HG03097 (cell line): ENCODE measurements around the gene MAPK10.
"Not testable (repeated sequence)": the region's sequence is repeated elsewhere in the genome, so short reads cannot be mapped to it uniquely, and the experiment has no call there.

Experiments used
- ATAC-seq: cut with Tn5 transposase; IDR thresholded peaks from one replicate; pipeline ENCODE4 v1.9.1; 2021; ENCODE audit not compliant: unreplicated experiment, low FRiP score

MAPK10 gene

GRCh38 chr4:86218746-86219473, 140.9 kb downstream of the MAPK10 start:
- no peak for ATAC-seq

- ATAC-seq: no peak
Measured at GRCh38 chr4:86203176-86203575, 156.7 kb downstream of the MAPK10 start.

GRCh38 chr4:86185659-86186058, 174.2 kb downstream of the MAPK10 start:
- ATAC-seq: no peak

- ATAC-seq: no peak
Measured at GRCh38 chr4:86184901-86185285, 175.0 kb downstream of the MAPK10 start.

DNA sequence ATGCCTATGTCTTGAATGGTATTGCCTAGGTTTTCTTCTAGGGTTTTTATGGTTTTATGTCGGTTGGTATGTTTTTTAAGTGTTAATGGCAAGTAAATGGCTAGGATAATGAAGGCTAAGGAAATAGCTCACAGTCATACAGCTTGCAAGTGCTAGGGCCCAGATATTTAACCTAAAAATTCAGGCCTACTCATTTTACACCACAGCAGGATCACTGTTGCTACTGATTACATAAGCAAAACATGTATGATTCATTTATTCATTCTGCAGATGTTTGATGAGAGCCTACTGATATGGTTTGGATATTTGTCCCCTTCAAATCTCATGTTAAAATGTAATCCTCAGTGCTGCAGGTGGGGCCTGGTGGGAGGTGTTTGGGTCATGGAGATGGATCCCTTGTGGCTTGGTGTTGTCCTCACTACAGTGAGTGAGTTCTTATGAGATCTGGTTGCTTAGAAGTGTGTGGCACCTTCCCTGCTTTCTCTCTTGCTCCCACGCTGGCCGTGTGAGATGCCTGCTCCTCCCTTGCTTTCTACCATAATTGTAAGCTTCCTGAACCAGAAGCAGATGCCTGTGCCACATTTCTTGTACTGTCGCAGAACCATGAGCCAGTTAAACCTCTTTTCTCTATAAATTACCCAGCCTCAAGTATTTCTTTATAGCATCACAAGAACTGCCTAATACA, 175.5 kb downstream of the MAPK10 start:
- ATAC-seq: no peak

DNA sequence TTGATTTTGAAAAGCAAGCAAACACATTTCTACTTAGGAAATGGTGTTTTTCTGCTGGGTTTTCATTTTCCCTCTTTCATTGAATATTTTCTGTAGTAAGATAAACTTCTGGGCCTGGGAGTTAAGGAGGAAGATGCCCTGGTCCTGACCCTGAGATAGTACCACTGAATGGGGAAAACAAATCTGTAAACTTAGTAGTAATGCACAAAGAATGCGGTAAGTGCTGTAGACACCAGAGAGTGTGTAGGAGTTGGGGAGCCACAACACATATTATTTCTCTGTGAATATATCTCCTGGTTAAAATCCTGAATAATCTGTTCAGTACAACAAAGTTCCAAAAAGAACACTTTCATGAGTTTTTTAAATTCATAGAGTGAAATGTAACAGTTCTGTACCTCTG, 178.3 kb downstream of the MAPK10 start:
- ATAC-seq: no peak

- no peak for ATAC-seq
Measured at GRCh38 chr4:86178211-86178610, 181.6 kb downstream of the MAPK10 start.

GRCh38 chr4:86174506-86174905, 185.3 kb downstream of the MAPK10 start:
- no peak for ATAC-seq

DNA sequence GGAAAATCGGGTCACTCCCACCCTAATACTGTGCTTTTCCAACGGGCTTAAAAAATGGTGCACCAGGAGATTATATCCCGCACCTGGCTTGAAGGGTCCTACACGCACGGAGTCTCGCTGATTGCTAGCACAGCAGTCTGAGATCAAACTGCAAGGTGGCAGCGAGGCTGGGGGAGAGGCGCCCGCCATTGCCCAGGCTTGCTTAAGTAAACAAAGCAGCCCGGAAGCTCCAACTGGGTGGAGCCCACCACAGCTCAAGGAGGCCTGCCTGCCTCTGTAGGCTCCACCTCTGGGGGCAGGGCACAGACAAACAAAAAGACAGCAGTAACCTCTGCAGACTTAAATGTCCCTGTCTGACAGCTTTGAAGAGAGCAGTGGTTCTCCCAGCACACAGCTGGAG, 191.5 kb downstream of the MAPK10 start:
- not testable (repeated sequence) for ATAC-seq

DNA sequence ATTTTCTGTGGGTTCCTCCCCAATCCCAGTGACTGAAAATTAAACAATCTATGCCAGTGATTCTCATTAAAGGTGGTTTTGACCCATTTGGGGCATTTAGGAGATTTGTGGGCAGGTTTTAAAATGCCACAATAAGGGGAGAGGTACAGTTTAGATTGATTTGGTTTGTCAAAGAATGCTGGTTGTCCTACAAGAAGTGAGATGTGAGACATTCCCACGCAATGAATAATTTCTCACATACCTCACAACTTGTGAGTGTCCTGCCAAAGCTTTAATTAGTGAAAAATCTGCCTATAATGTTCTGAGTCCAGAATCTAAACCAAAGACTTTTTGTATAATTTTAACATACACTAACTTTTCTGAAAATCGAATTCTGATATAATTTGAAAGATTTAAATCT, 199.4 kb downstream of the MAPK10 start:
- no peak for ATAC-seq

- no peak for ATAC-seq
Measured at GRCh38 chr4:86159216-86159615, 200.6 kb downstream of the MAPK10 start.

DNA sequence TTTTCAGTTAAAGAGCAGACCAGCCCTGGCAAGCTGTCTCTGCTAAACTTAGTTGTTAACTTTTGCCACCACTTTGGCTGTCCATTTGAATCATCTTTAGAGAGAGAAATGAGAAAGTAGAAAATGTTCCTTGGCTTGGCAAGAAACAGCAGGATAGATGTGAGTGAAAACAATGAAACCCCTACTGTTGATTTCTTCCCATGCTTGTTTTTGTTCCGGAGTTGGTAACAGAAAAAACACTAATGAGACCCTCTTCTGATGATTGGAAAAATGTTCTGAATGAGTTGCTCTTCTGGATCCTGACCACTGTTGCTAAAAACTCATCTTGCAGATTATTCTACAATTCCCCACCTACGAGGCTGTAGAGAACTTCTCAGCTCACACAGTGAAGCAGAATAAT, 203.3 kb downstream of the MAPK10 start:
- no peak for ATAC-seq

- no peak for ATAC-seq
Measured at GRCh38 chr4:86155766-86156165, 204.1 kb downstream of the MAPK10 start.

DNA sequence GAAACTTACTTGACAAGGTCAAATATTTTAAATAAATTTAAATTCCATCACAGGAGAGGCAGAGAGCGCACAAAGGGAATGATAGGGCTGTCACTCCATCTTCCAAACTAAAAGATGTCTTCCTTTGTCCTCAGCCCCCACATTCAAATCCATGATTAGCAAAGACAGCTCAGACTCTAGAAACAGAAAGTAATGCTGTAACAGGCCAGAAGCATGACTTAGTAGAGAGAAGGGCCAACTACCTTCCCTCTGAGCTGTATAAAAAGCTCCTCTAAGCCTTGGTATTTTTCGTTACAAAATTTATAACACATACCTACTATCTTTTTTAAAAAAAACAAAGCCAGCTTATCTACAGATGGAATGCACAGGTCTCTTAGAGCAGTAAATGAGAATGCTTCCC, 207.4 kb downstream of the MAPK10 start:
- ATAC-seq: no peak

GRCh38 chr4:86151196-86151595, 208.7 kb downstream of the MAPK10 start:
- no peak for ATAC-seq

GRCh38 chr4:86141161-86141560, 218.7 kb downstream of the MAPK10 start:
- no peak for ATAC-seq

DNA sequence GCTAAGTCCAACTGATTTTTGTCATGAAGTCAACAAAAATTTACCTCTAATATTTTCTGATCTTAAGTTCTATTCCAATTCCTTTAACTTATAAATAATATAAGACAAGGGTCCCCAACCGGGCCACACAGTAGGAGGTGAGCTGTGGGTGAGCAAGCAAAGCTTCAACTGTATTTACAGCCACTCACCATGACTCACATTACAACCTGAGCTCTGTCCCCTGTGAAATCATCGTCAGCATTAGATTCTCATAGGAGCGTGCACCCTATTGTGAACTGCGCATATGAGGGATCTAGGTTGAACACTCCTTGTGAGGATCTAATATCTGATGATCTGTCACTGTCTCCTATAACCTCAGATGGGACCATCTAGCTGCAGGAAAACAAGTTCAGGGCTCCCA, 227.4 kb downstream of the MAPK10 start:
- ATAC-seq: no peak

DNA sequence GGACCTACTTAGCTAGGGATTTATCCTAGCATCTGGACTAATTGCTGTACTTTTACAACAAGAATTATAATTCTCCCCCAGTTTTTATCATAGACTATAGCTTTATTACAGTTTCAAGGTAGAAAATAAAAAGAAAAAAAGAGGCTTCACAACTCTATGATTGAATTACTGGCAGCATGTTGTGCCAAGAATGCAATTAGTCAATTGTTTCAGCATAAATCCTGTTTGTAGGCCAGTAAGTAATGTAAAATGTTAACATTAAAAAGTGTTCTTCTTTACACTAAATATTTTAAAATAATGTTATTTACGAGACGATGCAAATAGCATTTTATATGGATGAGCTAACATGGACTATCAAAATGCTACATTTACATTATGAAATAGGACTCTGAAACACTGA, 228.4 kb downstream of the MAPK10 start:
- ATAC-seq: no peak

DNA sequence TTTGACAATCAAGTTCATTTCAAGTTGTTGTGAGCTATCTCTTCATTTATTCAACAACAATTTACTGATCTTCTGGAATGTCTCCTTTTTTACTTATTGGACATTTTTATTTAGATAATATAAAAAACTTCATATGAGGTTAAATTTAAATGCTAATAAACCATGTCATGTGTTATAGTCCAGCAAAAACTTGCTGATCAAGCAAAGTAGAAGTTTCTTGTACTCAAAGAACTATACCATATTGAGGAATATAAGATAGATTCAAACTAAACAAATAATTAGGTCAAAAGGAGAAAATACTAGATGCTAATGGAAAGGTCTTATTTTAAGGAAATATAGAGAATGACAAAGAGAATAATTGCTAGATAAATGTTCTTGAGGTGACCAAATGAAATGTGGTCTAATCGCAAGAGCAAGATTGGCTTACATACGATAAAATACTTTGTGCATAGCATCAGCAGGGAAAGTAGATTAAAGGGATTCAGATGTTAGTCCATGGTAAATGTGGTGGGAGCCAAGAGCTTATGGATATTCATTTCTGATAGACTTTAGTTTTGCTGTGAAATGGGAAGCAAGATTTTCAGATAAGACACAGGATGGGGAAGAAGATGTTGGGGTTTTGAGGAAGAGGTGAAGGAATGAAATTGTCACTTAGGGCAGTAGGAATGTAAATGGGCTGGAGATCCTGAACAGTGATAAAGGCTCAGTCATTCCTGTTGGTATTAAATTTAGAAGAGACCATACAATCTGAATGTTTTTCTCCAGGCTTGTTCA, 229.5 kb downstream of the MAPK10 start:
- no peak for ATAC-seq

- no peak for ATAC-seq
Measured at GRCh38 chr4:86129546-86129945, 230.3 kb downstream of the MAPK10 start.

DNA sequence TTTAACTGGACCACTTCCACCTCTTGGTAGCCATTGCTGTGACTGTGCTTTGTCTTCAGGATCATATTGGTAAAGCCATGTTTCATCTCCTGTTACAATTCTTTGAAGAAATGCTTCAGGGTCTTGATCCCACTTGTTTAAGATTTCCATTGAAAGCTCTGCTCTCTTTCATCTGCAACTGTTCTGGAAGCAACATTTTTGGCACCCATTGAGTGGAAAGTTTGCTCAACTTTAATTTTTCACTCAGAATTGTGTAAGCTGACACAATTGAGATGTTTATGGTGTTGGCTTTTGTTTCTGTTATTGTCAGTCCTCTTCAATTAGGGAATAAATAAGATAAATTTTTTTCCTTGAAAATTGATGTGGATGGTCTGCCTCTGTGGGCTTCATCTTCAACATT, 237.4 kb downstream of the MAPK10 start:
- no peak for ATAC-seq

DNA sequence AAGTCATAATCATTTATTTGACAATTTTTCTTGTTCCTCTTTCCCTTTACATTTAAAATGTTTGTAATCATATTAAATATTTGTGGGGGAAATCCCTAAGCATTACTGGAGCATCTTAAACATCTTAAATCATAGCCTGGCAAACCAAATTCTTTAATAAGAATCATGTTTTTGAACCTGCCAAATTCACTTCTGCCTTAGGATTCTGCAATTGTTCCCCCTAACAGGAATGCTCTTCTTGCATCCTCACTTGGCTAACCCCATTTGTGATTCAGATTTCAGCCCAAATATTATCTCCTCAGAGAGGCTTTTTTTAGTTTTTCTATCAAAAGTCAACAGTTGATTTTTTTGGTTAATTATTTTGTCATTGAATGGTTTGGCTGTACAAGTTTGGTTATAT, 241.1 kb downstream of the MAPK10 start:
- ATAC-seq: no peak
